ENCODE data around the gene AAK1.
A peak's percentile ranks its signal among the peaks of the same experiment; 100 is the strongest.
"Not testable (repeated sequence)": the region's sequence is repeated elsewhere in the genome, so short reads cannot be mapped to it uniquely, and the experiment has no call there.

Gene AAK1

DNA sequence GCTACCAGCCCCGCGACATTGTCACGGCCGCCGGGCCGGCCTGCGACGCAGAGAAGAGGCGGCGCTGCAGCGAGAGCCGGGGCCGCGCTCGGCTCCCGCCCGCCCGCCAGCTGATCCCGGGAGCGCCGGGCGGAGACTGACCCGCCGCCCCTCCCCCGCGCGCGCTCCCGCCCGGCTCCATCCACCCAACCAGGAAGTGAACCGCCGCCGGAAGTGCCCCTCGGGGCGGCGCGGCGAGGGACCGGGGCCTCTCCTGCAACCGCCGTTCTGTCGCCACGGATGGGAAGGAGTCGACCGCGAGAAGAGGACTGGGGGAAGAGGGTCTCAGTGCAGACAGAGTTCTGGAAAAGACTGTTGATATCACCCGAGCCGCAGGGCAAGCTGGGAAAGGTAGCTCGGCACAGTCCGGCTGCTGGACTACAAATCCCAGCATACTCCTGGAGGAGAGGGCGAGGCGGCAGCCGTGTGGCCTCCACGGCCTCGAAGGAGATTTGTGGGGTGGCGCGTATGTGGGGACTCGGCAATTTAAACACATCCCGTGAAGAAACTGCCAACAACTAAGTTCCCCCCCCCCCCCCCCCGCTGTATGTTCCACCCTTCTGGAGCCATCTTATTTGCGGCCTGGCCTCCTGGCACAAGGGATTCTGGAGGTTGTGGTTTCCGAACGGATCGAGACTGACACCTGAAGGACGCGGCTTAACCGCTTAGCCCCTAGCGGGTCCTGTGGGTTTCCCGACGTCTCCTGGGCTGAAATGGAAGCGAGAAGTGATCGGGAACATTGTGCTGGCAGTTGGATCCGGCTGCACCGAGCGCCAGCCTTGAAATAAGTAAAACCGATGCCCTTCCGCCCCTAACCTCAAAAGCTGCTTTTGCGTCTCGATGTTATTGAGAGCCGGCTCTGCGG lies at the start of gene AAK1:
TSS of gene AAK1 (minus strand) at position 138 of the 904 bp plus-strand sequence. CDS start 699 bp downstream, outside the sequence.
- peak; percentile 48 to 99 (median 92) for DNase-seq

DNA sequence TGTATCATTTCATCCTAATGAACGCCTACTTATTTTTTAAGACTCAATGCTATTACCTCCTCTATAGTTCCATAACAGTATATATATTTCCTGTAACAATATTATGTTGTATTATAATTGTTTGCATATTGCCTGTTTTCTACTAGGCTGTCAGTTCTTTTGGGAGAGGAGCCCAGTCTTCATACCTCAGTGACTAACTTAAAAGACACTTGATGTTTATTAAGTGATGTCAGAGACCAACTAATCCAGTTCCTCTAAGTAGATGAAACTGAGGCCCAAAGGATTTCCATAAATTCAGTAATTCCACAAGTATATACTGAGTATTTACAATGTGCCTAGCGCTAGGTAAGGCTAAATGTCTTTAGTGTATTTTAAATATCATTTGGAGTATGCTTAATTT lies 48.9 kb upstream of the AAK1 start:
- DNase-seq = no peak

DNA sequence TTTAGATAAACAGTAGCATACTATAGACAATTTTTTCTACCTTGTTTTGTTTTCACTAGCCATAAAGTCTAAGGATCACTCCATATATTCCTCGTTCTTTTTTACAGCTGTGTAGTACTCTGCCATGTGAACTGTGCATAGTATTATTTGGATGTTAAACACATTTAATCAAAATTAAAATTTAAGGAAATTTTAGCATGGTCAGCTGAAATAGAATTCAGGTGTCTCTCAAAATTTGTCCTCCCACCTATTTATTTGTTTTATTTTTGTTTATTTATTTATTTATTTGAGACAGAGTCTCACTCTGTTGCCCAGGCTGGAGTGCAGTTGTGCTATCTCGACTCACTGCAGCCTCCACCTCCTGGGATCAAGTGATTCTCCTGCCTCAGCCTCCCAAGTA lies 46.4 kb upstream of the AAK1 start:
- DNase-seq = no peak

DNA sequence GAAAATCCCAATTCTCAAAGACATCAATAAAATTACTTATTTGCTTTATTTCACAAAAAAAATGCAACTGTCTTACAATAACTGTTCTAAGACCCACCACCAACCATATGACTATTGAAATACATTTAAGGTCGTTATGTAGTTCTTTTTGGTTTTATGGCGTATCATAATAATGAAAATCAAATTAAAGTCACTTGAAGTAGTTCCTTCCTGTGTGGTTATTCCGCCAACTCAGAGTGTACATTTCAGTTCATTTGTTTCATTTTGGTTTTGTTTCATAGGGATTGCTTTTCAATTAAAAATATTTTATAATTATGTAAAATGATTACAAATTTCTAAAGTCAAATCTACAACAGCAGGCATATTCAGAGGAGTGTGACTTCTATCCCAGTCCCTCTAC lies 45.9 kb upstream of the AAK1 start:
- no peak for DNase-seq

DNA sequence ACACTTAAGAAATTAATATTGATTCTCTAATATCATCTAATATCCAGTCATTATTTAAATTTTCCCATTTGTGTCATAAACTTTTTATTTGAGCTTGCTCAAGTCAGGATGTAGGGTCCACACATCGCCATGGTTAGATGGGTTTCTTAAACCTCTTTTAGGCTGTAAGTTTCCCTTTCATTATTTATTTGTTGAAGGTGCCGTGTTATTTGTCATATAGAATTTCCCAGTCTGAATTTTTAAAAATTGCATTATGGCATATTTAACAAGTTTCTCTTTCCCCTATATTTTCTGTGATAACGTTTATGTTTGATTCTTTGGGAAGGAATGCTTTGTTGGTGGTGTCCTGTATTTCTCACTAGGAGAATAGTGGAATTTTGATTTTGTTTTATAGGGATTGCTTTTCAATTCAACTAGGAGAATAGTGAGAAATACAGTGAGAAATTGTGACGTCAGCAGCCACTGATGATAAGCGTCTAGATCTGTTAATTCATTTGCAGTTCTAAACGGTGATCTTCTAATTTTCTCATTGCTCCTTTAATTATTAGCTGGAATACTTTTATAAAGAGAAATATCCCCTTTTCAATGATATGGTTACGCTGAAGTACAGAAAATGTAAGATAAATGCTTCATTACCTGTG lies 44.6 kb upstream of the AAK1 start:
- DNase-seq = no peak

DNA sequence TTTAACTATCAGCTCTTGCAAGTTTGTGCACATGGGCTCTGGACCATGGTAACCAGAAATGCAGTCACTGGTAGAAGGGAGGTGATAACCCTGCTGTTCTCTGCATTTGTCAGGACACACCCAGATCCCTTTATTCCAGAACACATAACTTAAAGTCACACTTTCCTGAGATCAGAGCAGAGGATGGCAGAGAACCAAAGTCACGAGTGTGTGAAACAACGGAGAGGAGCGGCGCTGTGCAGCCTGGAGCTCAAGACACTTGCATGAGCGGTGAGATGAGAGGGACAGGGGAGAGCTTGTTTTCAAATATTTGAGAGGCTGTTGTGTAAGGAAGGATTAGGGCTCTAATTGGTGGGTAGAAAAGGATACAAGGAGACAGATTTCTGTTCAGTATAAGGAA lies 43.3 kb upstream of the AAK1 start:
- no peak for DNase-seq

DNA sequence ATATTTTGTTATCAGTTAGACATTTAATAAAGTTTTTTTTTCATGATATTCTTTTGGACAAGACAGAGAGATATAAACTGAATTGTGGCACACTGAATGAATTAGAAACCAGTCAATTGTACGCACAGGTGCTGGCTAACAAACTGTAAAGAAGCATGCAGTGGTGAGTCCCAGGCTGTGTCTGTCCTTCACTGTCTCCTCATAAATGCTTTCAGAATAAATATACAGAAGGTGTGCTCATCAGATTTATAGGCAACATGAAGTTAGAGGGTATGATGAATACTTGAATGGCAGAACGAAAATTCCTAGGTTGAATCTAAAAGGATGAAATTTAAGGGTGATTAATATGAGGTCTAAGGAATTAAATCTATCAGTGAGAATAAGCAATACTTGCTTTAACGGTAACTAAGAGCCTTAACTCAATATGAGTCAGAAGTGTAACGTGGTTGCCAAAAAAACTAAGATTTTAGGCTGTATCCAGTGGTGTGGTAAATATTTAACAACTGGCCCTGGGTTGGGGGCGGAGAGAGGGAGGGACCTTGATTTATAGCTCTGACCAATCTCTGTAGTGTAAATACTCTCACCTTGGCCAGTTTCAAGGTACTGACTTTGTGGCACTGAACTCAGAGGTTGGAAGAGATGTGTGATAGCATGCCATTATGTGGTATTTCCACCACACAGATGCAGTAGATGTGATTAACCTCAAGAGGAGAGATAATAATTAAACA lies 41.9 kb upstream of the AAK1 start:
- DNase-seq = no peak

DNA sequence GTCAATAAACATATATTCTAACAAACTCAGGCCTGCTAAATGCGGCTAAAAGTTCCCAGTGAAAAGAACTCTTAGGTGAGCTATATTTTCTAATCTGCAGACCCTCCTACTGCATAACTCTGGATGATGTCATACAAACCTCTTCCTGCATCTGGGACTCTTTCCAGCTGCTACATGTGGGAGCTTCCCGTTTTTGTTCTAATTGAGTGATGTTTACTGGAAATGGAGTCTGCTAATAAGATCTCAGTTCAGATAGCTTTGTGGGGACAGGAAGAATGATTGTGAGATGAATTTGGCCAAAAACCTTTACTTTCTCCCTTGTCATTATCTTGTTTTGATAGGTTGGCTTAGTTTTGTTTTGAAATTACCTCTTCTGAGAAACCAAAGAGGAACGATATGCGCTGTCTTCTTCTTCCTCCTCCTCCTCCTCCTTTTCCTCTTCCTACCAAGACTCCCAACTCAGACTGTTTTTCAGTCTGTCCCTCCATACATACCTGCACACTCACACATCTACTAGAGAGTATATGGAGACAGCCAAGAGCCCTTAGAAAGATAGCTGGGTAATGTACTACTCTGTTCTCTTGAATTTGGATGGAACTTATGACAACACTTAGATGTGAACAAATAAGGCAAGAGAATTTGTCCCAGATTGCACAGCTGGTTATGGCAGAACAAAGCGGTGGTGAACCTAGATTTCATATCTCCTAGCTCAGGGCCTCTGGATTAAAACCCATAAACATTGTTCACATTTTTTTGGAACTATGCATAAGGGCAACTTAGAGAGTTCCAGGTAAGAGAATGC lies 39.8 kb upstream of the AAK1 start:
- peak in 1 of 58 donors; percentile 3 for DNase-seq

DNA sequence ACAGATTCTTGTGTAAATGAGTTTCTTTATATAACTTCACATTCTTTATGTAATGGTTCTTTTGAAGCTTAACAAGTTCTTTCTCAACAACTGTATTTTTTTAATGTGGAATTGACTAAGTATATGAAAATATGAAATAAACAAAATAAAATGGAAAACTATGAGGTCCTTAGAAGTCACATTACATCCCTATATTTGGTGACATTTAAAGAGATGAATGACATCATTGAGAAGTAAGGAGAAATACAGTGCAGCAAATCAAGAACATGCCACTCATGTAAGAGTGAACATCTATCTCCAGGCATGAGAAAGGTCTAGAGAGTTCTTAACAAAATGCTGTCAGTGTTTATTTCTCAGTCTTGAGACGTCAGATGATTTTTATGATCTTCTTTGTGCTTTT lies 39.0 kb upstream of the AAK1 start:
- no peak for DNase-seq

DNA sequence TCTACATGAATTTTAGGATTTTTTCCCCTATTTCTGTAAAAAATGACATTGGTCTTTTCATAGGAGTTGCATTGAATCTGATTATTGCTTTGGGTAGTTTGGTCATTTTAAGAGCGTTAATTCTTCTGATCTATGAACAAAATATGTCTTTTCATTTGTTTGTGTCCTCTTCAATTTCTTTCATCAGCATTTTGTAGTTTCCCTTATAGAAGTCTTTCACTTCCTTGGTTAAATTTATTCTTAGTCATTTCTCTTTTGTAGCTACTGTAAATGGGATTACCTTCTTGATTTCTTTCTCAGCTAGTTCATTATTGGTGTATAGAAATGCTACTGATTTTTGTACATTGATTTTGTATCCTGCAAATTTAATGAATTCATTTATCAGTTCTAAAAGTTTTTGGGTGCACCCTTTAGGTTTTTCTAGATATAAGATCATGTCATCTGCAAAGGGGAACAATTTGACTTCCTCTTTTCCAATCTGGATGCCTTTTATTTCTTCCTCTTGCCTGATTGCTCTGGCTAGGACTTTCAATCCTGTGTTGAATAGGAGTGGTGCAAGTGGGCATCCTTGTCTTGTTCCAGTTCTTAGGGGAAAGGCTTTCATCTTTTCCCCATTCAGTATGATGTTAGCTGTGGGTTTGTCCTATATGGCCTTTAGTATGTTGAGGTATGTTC lies 36.6 kb upstream of the AAK1 start:
- DNase-seq = peak in 1 of 58 donors; percentile 5

DNA sequence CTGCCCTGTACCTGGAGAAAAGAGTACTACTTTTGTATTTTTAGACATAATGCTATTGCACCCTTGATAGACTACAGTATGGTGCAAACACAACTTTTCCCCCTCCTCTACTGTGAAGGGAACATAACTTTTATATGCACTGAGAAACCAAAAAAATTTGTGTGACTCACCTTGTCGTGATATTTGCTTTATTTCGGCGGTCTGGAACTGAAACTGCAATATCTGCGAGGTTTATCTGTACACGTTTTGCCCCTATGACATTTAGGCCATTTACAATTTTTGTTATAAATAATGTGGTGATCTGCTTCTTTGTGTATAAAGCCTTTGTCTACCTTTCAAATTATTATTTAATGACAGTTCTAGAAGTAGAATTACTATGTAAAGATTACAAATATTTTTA lies 34.4 kb upstream of the AAK1 start:
- DNase-seq = no peak

DNA sequence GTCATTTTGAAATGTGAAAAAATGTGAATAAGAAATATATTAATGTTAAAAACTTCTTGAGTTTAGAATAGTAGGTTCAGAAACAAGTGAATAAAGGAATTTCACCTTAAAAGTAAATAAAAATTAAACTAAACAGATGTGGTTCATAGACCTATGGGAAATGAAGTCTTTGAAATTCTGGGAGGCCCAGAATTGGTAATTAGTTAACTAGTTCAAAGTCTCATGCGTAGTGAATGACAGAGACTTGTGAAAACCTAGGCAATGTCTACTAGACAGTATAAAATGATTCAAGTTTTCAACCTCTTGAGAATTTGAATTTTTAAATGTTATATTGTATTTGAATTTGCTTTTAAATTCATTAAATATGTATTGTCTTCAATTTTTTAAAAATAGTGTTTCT lies 32.6 kb upstream of the AAK1 start:
- DNase-seq = no peak

DNA sequence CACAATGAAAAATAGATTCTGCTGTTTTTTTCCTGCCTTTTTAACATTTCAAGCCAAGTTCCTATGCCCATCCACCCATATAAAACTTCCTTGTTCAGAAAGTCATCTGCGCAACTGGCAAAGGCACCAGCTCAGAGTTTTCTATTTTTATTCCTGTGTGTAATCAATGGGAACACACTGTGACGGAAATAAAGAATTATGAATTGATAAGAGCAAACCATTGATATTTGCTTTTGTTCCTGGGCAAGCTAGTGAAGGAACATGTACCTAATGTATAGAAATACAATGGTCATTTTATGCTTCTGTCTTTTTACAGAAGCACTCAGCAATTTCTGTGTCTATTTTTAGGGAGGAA lies 30.8 kb upstream of the AAK1 start:
- DNase-seq = peak in 2 of 58 donors; percentile 8 to 14

DNA sequence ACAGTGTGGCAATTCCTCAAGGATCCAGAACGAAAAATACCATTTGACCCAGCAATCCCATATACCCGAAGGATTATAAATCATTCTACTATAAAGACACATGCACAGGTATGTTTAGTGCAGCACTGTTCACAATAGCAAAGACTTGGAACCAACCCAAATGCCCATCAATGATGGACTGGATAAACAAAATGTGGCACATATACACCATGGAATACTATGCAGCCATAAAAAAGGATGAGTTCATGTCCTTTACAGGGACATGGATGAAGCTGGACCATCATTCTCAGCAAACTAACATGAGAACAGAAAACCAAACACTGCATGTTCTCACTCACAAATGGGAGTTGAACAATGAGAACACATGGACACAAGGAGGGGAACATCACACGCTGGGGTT lies 29.6 kb upstream of the AAK1 start:
- not testable (repeated sequence) for DNase-seq

DNA sequence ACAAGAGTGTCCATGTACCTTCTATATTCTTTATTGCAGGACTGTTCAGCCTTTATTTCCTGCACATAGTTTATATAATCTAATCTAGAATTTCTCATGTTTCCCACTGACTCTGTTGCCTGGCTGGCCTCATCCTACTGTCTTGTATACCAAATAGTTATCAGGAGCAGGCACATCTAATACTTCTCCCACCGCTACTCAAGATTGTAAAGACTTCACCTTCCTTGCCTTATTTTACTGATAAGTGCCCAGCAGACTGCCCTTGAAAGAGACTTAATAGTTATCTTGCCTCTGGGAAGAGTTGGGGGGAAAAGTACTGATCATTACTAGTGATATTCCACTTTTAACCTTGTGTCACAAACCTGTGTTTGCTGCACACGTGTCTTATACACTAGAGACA lies 26.1 kb upstream of the AAK1 start:
- DNase-seq = no peak

DNA sequence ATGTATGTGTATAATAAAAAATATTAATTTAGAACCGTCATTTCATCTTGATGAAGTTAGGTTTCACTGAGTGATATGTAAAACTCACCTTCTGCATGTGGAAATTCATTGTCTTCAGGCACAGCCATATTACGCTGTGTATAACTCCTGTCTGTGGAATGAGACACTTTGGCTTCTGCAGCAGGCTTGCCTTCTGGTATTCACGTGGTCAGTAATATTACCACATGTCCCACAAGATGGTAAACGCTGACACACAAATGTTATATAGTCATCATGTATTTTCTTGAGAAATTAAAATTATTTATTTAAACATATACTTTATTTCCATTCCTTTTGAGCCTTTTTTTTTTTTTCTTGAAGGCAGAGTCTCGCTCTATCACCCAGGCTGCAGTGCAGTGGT lies 25.1 kb upstream of the AAK1 start:
- no peak for DNase-seq

DNA sequence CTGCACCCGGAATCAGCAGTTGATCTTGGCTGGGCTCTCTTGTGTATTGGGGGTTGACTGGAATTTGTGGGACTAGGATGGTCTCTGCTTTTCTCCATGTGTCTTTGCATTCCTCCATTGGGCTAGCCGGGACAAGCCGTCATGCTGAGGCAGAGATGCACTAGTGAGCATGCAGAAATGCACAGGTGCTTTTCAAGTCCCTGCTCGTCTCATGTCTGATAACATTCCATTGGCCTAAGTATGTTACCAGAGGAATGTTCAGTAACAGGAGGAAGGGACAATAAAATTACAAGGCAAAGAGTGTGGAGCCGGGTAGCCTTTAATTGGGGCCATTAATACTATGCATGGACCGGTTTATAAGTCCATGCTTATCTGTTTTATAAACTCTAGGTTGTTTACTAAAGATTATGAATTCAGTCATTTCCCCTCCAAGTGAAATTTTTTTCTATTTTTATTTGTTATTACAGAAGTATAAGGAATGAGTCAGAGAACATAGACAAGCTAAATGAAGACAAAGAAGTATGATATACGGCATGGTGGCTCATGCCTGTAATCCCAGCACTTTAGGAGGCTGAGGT lies 24.4 kb upstream of the AAK1 start:
- no peak for DNase-seq

DNA sequence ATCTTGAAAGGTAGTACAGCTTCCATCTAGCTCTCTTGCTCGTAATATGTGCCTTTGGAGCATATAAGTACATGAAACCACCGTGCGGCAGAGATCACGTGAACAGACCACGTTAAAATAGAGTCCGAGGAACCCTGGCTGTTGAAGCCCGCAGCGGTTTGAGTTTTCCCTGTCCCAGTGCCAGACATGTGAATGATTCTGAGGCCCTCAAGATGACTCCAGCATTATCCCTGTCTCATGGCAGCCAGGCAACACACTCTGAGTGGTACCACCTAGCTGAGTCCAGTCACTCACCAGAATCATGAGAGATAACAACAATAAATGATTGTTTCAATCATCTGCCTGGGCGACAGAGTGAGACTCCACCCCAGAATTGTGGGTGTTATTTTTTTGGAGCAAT lies 21.6 kb upstream of the AAK1 start:
- DNase-seq = no peak

DNA sequence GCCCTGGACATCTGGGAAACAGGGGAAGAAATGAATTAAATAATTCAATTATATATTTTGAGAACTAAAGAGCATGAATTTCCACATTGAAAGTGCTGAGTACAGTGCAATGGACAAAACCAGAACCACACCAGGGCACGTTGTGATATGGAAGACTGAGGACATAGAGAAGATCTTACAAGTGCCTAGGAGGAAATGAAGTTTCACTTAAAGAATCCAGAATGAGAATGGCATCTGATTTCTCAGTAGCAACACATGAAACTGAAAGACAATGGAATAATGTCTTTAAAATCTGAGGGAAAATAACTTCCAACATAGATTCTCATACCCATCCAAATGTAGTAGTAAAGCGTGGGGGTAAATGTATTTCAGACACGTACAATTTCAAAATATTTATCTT lies 20.3 kb upstream of the AAK1 start:
- DNase-seq = no peak

DNA sequence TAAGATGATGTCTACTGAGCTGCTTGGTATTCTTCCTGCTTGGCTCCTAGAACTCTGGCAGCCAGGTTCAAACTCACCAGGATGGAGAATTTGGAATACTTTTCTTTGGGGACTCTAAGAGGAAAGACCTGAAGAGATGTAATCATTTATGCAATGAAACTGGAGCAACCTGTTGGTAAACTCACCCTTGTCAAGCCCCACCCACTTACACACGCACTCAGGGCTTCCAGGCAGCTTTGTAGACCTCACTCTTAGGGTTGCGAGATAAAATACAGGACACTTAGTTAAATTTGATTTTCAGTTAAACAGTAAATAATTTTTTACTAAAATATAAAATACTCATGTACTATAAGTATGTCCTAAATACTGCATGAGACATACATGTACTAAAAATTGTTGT lies 19.0 kb upstream of the AAK1 start:
- not testable (repeated sequence) for DNase-seq
